K562 (cell line): Measurements from ENCODE around the gene OGDH. TPM values are rescaled to one million over a fixed set of nuclear protein-coding genes. Genes with fewer than 3 reads are reported as not detected.

Experiments used
- ARNT ChIP-seq, 2 experiments: fragments of 450-650 bp; IDR thresholded peaks; 2 replicates each; pipeline ENCODE4 v1.6.1; 2016; ENCODE audit warnings: mild to moderate bottlenecking in 1 of 2
- TAF1 ChIP-seq: IDR thresholded peaks from 2 replicates; pipeline ENCODE4 v1.6.1; 2011; ENCODE audit warnings: mild to moderate bottlenecking, low read length, moderate library complexity; ENCODE audit not compliant: insufficient read depth, control insufficient read depth, severe bottlenecking; ENCODE audit errors: extremely low read depth
- polyA plus RNA-seq, 8 experiments: library from polyadenylated mRNA; depleted of rRNA in 4 of 8; stranded (reverse) in 5 of 8; unstranded in 3 of 8; fragments of >200 nt; fragmentation: Nextera tagmentation in 2 of 8; fragmentation: Illumina TruSeq in 1 of 8; extraction: Ambion mirVana in 2 of 8; extraction: Trizol in 1 of 8; gene quantifications; 2 replicates each; pipeline versions ENCODE4 v1.2.1 to v1.2.3, GENCODE V29; 2011 to 2014; ENCODE audit warnings: inconsistent platforms in 1 of 8, missing spikeins in 1 of 8
- total RNA-seq, 7 experiments: library from RNA; depleted of rRNA in 6 of 7; stranded (reverse); fragments of >200 nt in 6 of 7; fragmentation: Illumina TruSeq in 2 of 7; extraction: Trizol in 2 of 7; gene quantifications; 2 replicates each; pipeline versions ENCODE4 v1.2.1 to v1.2.3, GENCODE V29; 2011 to 2021; ENCODE audit warnings: low replicate concordance in 1 of 7
- TF ChIP-seq, protein P1 (sequence below): fragments of 450-650 bp; IDR thresholded peaks from 2 replicates; pipeline ENCODE4 v1.6.1; 2016; ENCODE audit warnings: mild to moderate bottlenecking, moderate library complexity
- TF ChIP-seq, protein P2 (sequence below): fragments of 450-650 bp; IDR thresholded peaks from 2 replicates; pipeline ENCODE4 v1.6.1; 2016; ENCODE audit warnings: mild to moderate bottlenecking
- TF ChIP-seq, protein P3 (sequence below): sonication (generic); formaldehyde crosslinking; IDR thresholded peaks from 2 replicates; pipeline ENCODE4 v1.8.1; 2023; ENCODE audit warnings: mild to moderate bottlenecking, missing genetic modification reagents, moderate library complexity
- TF ChIP-seq, protein P4 (sequence below): fragments of 450-650 bp; IDR thresholded peaks from 2 replicates; pipeline ENCODE4 v1.6.1; 2018; ENCODE audit not compliant: partially characterized antibody

OGDH gene
- total and polyA plus RNA-seq, 9 of the 15 experiments (the other 6 are each of a cell fraction or from before 2014, with no cell fraction given) = 3.1 to 80.3 (median 23.5) TPM

- TF ChIP-seq, protein P1, sequence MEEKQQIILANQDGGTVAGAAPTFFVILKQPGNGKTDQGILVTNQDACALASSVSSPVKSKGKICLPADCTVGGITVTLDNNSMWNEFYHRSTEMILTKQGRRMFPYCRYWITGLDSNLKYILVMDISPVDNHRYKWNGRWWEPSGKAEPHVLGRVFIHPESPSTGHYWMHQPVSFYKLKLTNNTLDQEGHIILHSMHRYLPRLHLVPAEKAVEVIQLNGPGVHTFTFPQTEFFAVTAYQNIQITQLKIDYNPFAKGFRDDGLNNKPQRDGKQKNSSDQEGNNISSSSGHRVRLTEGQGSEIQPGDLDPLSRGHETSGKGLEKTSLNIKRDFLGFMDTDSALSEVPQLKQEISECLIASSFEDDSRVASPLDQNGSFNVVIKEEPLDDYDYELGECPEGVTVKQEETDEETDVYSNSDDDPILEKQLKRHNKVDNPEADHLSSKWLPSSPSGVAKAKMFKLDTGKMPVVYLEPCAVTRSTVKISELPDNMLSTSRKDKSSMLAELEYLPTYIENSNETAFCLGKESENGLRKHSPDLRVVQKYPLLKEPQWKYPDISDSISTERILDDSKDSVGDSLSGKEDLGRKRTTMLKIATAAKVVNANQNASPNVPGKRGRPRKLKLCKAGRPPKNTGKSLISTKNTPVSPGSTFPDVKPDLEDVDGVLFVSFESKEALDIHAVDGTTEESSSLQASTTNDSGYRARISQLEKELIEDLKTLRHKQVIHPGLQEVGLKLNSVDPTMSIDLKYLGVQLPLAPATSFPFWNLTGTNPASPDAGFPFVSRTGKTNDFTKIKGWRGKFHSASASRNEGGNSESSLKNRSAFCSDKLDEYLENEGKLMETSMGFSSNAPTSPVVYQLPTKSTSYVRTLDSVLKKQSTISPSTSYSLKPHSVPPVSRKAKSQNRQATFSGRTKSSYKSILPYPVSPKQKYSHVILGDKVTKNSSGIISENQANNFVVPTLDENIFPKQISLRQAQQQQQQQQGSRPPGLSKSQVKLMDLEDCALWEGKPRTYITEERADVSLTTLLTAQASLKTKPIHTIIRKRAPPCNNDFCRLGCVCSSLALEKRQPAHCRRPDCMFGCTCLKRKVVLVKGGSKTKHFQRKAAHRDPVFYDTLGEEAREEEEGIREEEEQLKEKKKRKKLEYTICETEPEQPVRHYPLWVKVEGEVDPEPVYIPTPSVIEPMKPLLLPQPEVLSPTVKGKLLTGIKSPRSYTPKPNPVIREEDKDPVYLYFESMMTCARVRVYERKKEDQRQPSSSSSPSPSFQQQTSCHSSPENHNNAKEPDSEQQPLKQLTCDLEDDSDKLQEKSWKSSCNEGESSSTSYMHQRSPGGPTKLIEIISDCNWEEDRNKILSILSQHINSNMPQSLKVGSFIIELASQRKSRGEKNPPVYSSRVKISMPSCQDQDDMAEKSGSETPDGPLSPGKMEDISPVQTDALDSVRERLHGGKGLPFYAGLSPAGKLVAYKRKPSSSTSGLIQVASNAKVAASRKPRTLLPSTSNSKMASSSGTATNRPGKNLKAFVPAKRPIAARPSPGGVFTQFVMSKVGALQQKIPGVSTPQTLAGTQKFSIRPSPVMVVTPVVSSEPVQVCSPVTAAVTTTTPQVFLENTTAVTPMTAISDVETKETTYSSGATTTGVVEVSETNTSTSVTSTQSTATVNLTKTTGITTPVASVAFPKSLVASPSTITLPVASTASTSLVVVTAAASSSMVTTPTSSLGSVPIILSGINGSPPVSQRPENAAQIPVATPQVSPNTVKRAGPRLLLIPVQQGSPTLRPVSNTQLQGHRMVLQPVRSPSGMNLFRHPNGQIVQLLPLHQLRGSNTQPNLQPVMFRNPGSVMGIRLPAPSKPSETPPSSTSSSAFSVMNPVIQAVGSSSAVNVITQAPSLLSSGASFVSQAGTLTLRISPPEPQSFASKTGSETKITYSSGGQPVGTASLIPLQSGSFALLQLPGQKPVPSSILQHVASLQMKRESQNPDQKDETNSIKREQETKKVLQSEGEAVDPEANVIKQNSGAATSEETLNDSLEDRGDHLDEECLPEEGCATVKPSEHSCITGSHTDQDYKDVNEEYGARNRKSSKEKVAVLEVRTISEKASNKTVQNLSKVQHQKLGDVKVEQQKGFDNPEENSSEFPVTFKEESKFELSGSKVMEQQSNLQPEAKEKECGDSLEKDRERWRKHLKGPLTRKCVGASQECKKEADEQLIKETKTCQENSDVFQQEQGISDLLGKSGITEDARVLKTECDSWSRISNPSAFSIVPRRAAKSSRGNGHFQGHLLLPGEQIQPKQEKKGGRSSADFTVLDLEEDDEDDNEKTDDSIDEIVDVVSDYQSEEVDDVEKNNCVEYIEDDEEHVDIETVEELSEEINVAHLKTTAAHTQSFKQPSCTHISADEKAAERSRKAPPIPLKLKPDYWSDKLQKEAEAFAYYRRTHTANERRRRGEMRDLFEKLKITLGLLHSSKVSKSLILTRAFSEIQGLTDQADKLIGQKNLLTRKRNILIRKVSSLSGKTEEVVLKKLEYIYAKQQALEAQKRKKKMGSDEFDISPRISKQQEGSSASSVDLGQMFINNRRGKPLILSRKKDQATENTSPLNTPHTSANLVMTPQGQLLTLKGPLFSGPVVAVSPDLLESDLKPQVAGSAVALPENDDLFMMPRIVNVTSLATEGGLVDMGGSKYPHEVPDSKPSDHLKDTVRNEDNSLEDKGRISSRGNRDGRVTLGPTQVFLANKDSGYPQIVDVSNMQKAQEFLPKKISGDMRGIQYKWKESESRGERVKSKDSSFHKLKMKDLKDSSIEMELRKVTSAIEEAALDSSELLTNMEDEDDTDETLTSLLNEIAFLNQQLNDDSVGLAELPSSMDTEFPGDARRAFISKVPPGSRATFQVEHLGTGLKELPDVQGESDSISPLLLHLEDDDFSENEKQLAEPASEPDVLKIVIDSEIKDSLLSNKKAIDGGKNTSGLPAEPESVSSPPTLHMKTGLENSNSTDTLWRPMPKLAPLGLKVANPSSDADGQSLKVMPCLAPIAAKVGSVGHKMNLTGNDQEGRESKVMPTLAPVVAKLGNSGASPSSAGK = peak; percentile 87
- TF ChIP-seq, protein P2, sequence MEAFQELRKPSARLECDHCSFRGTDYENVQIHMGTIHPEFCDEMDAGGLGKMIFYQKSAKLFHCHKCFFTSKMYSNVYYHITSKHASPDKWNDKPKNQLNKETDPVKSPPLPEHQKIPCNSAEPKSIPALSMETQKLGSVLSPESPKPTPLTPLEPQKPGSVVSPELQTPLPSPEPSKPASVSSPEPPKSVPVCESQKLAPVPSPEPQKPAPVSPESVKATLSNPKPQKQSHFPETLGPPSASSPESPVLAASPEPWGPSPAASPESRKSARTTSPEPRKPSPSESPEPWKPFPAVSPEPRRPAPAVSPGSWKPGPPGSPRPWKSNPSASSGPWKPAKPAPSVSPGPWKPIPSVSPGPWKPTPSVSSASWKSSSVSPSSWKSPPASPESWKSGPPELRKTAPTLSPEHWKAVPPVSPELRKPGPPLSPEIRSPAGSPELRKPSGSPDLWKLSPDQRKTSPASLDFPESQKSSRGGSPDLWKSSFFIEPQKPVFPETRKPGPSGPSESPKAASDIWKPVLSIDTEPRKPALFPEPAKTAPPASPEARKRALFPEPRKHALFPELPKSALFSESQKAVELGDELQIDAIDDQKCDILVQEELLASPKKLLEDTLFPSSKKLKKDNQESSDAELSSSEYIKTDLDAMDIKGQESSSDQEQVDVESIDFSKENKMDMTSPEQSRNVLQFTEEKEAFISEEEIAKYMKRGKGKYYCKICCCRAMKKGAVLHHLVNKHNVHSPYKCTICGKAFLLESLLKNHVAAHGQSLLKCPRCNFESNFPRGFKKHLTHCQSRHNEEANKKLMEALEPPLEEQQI = no peak
- TF ChIP-seq TAF1 = no peak
- TF ChIP-seq, protein P3, sequence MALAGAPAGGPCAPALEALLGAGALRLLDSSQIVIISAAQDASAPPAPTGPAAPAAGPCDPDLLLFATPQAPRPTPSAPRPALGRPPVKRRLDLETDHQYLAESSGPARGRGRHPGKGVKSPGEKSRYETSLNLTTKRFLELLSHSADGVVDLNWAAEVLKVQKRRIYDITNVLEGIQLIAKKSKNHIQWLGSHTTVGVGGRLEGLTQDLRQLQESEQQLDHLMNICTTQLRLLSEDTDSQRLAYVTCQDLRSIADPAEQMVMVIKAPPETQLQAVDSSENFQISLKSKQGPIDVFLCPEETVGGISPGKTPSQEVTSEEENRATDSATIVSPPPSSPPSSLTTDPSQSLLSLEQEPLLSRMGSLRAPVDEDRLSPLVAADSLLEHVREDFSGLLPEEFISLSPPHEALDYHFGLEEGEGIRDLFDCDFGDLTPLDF = peak; percentile 55; the same call in 1 of the 2 replicates
- no peak for TF ChIP-seq ARNT (IDR thresholded peaks at IDR 0.05)
- TF ChIP-seq, protein P4, sequence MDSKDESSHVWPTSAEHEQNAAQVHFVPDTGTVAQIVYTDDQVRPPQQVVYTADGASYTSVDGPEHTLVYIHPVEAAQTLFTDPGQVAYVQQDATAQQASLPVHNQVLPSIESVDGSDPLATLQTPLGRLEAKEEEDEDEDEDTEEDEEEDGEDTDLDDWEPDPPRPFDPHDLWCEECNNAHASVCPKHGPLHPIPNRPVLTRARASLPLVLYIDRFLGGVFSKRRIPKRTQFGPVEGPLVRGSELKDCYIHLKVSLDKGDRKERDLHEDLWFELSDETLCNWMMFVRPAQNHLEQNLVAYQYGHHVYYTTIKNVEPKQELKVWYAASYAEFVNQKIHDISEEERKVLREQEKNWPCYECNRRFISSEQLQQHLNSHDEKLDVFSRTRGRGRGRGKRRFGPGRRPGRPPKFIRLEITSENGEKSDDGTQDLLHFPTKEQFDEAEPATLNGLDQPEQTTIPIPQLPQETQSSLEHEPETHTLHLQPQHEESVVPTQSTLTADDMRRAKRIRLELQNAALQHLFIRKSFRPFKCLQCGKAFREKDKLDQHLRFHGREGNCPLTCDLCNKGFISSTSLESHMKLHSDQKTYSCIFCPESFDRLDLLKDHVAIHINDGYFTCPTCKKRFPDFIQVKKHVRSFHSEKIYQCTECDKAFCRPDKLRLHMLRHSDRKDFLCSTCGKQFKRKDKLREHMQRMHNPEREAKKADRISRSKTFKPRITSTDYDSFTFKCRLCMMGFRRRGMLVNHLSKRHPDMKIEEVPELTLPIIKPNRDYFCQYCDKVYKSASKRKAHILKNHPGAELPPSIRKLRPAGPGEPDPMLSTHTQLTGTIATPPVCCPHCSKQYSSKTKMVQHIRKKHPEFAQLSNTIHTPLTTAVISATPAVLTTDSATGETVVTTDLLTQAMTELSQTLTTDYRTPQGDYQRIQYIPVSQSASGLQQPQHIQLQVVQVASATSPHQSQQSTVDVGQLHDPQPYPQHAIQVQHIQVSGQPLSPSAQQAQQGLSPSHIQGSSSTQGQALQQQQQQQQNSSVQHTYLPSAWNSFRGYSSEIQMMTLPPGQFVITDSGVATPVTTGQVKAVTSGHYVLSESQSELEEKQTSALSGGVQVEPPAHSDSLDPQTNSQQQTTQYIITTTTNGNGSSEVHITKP = no peak
Measured at GRCh38 chr7:44607141-44608068, 978 bp downstream of the OGDH start (continued).
